Umbilical cord (tissue), 2 donors: Measurements from ENCODE around the gene GORAB. TPM values are rescaled to one million over a fixed set of nuclear protein-coding genes. Genes with fewer than 3 reads are reported as not detected.
A peak's percentile ranks its signal among the peaks of the same experiment; 100 is the strongest.

ENCODE experiments used
- DNase-seq: peaks from one replicate; pipeline ENCODE4 v3.0.0-alpha.2; 2015; ENCODE audit warnings: low spot score
- total RNA-seq: library from RNA; depleted of rRNA; stranded (reverse); fragments of >200 nt; gene quantifications from one replicate; pipeline ENCODE4 v1.2.3, GENCODE V29; 2014; ENCODE audit warnings: low replicate concordance; ENCODE audit not compliant: insufficient read depth

GORAB gene
- total RNA-seq, 1 donor from 2014 or later: 12.8 TPM

DNA sequence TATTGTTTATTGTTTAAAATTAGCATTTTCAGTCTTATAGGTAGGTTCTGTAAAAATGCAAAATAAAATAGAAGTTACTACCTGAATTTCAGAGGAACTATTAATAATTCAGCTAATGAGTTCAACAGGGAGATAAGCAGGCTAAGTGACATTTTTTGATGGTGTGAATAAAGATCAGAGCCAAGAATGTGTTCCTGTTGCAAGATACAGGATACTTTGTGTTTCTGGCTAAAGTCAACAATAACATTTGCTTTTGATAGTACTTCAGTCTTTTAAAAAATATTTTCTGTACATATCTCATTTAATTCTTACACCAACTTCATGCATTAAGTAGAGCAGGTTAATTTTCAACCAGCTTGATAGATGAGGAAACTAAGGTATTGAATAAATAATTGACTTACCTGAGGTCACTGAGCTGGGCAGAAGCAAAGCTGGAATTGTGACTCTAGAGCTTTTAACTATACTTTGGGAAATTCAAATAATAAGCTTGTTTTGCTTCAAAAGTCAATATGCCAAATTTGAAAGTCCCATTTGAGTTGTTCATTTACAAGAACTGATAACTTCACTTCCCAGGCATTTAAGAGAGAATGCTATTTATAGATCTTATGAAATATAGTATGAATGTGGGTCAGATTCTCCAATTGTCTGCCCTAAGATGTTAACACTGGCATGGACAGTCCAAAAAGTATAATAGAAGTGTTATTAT lies 6.0 kb downstream of the GORAB start:
- peak; percentile 8 for DNase-seq

DNA sequence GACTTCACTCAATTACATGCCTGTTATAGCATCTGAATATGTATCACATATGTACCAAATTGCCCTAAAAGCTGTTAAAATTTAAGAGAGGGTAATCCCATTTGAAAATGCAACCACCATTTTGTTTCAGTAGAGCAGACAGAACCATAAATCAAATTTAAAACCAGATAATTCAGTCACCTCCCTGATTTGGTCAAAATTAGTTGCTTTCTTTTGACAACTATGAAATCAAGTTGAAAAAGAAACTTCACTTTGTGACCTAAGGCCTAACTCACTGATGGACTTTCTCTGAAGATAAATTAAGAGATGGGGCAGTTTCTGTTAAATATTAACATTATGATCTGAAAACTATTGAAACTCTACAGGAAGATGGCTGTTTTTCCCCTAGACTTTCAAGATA lies 6.7 kb downstream of the GORAB start:
- DNase-seq: no peak

DNA sequence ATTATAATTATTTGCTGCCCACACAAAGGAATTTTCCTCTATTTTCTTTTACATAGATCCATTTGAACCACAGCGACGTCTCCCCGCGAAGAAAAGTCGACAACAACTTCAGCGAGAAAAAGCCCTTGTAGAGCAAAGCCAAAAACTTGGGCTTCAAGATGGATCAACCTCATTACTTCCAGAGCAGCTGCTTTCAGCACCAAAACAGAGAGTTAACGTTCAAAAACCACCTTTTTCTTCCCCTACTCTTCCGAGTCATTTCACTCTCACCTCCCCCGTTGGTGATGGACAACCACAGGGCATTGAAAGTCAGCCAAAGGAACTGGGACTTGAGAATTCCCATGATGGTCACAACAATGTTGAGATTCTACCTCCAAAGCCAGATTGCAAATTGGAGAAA lies 7.2 kb downstream of the GORAB start:
- DNase-seq: no peak

- no peak for DNase-seq
Observed at GRCh38 chr1:170544624-170545023, 12.7 kb downstream of the GORAB start.

DNA sequence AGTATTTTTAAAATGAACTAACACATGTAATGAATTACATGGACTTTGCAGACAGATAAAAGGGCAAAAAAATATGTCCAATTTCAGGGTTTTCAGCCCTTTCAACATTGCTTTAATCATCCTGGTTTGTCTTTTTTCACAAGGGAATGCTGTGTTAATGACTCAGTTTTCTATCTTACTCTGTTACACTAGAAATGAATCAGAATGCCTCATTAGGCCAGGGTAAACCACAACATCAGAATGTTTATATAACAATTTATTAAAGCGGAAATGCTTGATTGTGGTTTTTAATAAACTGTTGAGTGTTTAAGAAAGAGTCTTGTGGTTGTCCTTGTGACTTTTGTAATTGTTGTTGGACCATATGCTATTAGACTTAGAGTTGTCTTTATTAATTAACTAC lies 13.5 kb downstream of the GORAB start:
- no peak for DNase-seq

DNA sequence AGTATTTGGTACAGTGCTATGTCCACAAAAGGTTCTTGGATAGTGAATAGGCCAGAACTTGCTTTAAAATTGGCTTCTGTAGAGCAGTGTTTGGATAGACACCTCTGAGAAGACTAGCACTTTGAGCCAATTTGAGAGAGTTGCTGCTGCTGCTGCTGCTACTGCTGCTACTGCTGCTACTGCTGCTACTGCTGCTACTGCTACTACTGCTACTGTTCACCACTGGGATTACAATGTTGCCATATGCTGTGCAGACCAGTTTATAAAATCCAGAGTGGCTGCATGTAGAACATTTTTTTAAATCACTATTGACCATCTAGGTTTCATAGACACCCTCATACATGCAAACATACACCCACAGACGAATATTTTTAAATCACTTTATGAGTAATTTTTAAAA lies 15.3 kb downstream of the GORAB start:
- no peak for DNase-seq

DNA sequence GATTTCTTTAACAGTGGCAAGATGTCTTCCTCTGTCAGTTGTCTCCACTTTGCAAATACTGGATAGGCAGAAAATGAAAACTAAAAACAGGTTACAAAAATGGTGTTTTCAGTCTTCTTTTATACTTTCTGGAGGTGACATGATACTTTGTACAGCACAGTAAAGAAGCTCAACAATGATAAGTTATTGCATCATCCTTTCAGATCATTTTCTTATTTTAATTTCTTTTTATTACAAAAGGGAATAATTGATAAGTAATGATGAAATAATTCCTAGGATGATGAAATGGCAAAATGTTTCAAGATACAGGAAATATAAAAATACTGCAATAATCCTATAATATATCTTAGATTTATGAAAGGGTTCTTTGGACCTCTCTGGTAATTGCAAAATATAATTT lies 16.5 kb downstream of the GORAB start:
- DNase-seq: no peak

DNA sequence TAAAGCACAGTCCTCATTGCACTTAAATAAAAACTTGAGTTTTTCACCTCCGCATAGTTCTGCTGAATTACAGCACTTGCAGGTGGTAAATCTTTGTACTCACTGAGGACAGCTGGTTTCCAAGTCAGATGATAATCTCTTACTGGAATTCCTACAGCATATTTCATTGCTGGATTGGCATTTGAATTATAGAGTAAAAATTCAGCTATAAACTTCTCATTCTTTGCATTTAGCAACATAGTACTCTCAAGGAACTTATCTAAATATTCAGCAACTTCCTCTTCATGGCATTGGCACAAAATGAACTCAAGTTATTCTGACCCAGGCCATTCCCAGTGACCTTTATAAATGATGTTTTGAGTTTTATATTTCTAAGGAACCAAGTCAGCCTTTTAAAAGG lies 23.4 kb downstream of the GORAB start:
- peak; percentile 26 for DNase-seq

DNA sequence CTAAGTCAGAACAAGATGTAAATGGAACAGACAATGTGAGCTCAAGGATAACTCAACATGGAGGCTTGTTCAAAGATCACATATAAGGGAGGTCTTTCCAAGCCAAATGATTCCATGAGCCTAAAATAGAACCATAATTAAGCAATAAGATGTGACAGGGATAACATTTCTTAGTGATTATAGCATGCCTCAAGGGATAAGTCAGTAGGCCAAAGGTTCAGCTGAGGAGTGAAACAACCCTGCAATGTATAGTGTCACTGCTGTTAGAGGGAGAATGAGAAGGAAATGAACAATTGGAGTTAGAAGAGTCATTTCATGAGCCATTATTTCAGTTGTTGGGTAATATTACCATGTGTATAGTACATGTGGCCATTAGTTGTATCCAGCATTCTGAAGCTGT lies 25.0 kb downstream of the GORAB start:
- no peak for DNase-seq

GRCh38 chr1:170558731-170559130 lies 26.8 kb downstream of the GORAB start:
- DNase-seq: no peak

GRCh38 chr1:170559166-170559565 lies 27.2 kb downstream of the GORAB start:
- no peak for DNase-seq

DNA sequence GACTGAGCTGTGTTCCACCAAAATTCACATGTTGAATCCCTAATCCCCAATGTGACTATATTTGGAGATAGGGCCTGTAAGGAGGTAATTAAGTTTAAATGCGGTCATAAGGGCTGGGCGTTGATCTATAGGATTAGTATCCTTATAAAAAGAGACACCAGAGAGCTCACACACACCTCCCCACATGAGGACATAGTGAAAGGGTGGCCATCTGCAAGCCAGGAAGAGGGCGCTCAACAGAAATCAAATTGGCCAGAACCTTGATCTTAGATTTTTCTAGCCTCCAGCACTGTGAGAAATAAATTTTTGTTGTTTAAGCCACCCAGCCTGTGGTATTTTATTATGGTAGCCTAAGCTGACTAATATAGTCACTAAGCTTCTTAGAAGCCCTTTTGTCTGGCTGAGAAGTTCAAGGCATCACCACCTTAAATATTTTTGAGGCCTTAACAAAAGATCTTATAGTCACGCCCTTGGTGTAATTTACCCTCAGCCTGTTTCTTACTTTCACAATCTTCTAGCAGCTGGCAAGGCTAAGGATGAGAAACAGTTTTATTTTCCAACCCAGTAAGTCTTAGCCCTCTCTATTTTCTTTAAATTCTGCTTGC lies 28.8 kb downstream of the GORAB start:
- no peak for DNase-seq

- peak; percentile 68 for DNase-seq
Observed at GRCh38 chr1:170562646-170563338, 30.8 kb downstream of the GORAB start.

DNA sequence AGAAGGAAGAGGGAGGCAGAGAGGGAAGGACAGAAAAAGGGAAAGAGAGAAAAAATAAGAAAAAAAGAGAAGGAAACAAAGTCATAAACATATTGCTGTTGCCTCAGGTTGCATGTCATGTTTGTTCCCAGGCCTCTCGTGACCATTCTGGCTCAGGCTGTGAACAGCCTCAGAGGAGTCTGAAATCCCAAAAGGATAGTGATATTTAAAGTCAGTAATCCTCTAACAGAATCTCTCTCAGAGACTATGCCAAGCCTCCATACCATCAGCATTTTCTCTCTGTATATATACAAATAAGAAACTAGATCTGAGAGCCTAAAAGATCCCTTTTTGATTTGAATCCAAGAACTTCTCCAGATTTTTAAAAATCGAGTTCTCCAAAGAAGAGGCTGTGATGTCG lies 35.2 kb downstream of the GORAB start:
- DNase-seq: peak; percentile 84

- DNase-seq: no peak
Observed at GRCh38 chr1:170568197-170568596, 36.2 kb downstream of the GORAB start.

- DNase-seq: no peak
Observed at GRCh38 chr1:170576980-170577379, 45.0 kb downstream of the GORAB start.

DNA sequence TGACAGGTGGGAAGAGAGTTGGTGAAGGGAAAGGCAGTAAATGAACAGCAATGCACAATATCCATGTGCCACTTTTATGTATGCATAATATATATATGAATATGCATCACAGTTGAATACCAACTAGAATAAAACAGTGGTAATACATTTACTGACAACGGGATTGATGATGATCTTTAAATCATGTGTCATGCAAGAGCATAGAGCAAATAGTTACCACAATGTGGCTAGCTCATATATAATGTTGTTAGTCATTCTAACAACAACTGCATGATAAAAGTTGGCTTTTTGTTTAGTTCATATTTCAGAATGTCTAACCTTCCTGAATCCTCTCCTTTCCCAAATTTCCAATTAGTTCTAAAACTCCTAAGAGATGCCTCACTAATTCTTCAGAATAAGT lies 46.4 kb downstream of the GORAB start:
- no peak for DNase-seq

DNA sequence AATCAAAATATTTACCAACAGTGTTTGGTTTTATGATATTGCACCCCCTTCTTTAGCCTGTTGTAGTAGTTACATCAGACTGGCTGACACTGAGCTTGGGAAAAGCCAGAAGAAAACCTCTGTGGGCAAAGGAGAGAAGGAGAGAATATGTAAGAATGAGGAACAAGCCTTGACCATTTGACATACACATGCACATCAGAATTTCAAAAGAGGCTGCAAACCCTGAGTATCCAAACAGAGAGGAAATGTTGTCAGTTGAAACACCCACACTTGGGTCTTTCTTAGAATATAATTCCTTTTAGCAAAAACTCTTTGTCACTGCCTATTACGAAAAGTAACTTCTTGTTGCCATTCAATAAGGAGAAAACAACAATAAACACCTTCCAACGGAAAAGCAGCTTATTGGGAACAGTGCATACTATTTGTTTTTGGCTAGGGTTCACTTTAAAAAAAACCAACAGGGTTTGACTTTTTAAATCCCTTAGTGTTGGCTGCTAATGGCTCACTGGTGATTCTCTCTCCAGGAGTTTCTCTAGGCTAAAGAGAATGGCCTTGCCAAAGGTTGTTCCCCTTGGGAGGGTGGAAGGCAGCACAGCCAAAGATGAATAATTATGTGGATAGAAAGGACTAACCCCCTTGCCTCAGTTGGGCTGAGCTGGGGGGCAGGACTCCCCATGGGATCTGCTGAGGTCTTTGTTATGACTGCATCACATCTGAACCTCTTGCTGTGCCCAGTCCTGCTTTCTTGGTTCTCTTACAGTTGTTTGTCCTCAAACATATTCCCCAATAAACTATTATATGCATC lies 48.9 kb downstream of the GORAB start:
- DNase-seq: no peak

- no peak for DNase-seq
Observed at GRCh38 chr1:170583186-170583585, 51.2 kb downstream of the GORAB start.

DNA sequence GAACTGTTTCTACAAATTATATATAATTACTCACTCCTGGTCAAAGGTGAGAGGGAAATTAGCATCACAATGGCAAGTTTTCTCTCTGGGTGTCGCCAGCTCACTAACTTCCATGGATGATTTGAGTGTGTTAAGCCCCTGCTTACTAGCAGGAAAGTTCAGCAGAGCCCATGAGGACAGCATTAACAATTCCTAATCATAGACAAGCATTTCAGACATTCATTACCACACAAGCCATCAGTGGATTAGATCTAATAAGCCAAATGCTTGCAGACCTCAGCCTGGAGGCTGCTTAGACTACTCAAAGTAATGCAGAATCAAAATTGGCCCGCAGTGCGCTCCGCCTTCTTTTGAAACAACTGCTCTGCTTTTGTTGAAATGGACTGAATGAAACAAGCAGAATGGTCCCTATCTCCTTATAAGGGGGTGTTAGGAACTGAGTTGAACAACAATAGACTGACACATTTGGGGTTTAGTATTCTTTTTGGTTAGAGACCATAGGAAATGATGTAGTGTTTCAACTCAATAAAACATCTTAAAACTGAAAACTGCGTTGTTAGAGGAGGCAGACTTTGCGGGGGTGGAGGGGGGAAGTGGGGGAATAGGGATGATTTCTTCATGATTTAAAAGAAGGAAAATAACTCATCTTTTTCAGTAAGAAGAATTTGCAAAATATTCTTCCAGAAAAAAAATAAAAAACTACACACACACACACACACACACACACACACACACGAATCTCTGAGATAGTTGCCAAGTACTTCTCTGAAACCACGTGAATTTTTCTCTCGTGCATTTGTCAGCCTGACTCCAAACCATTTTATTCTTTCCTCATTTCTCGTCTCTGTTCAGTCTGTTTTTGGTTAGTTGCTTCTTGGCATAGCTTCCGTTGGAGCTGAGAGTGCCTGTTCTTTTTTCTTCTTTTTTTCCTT lies 54.6 kb downstream of the GORAB start:
- peak; percentile 50 for DNase-seq

- no peak for DNase-seq
Observed at GRCh38 chr1:170587253-170587593, 55.3 kb downstream of the GORAB start.
